HG03520 (cell line): Measurements from ENCODE around the gene CYP2C9.
"Not testable (repeated sequence)": the region's sequence is repeated elsewhere in the genome, so short reads cannot be mapped to it uniquely, and the experiment has no call there.

Experiments
- ATAC-seq: cut with Tn5 transposase; IDR thresholded peaks from one replicate; pipeline ENCODE4 v1.9.1; 2021; ENCODE audit warnings: mild to moderate bottlenecking, moderate library complexity; ENCODE audit not compliant: unreplicated experiment

CYP2C9 gene

GRCh38 chr10:94938383-94938782 lies at the start of gene CYP2C9:
Gene CYP2C9, plus strand, starts transcription at chr10:94938658. Its CDS starts 25 bp downstream, at chr10:94938683.
- ATAC-seq, result no peak

DNA sequence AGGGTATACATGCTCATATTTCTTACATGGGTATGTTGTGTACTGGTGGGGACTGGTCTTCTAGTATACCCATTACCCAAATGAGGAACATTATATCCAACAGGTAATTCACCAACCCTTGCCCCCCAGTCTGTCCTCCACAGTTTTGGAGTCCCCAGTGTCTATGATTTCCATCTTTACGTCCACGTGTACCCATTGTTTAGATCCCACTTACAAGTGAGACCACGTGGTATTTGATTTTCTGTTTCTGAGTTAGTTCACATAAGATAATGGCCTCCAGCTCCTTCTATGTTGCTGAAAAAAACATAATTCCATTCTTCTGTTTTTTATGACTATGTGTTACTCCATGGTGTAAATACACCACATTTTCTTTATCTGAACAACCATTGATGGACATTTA lies 49.3 kb upstream of the CYP2C9 start:
- no peak for ATAC-seq

DNA sequence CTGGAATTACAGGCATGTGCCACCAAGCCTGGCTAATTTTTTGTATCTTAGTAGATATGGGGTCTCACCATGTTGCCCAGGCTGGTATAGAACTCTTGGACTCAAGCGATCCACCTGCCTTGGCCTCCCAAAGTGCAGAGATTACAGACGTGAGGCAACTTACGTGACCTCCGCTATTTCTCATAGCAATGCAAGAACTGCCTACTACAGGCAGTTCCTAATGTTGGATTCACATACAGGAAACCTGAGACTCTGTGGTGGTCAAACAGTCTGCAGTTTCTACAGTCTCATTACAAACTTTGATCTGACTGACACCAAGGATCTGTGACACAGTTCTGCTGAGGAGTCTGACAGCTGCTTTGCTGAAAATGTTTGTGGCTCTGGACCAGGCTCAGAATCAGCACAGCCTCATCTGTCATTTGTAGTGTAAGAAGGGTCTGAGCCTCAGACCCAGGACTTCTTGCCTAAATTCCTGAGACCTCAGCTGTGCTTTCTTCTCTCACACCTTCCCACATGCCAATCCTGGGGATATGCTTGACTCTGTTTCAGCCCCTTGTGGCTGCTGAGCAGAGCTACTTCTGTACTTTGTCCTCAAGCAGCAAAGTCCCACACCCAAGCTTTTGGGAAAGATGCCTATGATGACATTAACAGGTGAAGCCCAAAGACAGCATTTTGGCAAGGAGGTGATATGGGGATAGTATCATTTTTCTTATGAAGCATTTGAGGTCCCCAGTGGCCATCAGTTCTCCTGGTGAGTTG lies 48.0 kb upstream of the CYP2C9 start:
- no peak for ATAC-seq

- not testable (repeated sequence) for ATAC-seq
These were observed 40.0 kb upstream of the CYP2C9 start for GRCh38 chr10:94898414-94898813.

DNA sequence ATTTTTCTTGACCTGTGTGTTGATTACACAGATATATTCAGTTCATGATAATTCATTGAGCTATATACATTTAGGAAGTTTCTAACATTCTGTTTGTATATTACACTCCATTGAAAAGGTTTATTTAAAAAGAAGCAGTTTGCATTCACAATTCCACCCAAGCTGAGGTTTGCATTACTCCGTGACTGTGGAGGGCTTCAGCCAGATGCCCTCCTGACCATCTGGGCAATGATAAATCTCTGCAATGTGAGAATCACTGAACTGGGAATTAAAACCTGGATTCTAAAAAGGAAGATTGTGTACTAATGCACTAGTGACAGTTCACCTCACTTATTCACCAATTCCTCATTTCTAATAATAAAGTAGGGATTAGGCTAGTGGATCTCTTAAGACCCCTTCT lies 36.4 kb upstream of the CYP2C9 start:
- ATAC-seq, result no peak

DNA sequence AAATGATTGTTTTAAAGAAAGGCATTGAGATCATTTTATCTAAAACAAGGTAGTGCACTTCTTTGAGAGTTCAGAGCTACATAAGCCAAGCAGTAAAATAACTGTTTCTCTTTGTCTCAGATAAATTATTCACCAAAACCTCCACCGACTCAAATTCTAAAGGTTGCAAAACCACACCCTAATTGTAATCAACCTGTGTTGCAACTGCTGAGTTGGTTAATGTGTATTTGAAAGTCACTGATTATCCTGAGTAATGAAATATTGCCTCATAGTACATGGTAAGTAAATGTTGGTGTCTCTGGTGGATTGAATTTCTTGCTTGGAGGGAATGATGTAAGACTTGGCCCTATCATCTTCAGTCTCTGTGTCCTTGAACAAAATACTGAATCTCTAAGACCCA lies 35.9 kb upstream of the CYP2C9 start:
- ATAC-seq, result no peak

DNA sequence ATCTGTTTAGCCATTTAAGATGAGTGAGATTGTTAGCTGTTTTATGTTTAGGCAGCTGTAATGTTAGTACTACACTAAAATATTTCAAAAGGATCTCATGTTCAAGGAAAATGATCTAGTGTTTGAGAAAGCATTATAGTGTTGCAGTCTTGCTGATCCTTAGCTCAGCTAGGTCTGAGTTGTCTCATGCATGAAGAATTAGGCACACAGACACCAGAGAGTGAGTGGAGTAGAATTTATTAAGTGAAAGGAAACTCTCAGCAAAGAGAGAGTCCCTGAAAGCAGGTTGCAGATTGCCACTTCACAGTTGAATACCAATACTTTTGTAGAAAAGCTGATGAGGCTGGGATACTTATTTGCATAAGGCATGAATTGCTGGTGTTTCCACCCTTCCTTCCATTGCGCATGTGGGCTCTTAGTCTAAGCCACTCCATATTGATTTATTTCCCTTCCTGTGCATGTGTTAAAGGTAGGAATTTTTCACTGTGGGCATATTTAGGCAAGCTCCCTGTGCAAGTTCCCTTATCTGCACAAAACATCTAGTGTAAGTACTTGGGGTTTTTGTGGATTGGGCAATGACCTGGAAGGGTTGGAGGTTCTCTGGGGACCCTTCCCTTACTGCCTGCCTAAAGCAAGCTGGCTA lies 33.8 kb upstream of the CYP2C9 start:
- ATAC-seq, result not testable (repeated sequence)

DNA sequence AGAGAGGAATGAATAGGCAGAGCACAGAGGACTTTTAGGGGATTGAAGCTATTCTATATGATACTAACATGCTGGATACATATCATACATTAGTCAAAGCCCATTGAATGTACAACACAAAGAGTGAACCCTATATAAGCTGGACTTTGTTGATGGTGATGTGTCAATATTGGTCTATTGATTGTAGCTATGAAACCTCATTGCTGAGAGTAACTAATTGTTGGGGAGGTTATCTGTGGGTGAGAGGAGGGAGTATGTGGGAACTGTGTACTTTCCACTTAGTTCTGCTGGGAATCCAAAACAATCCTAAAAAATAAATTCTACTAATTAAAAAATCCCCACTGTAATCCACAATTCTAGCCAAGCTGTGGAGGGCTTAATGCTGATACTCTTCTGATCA lies 22.0 kb upstream of the CYP2C9 start:
- no peak for ATAC-seq

DNA sequence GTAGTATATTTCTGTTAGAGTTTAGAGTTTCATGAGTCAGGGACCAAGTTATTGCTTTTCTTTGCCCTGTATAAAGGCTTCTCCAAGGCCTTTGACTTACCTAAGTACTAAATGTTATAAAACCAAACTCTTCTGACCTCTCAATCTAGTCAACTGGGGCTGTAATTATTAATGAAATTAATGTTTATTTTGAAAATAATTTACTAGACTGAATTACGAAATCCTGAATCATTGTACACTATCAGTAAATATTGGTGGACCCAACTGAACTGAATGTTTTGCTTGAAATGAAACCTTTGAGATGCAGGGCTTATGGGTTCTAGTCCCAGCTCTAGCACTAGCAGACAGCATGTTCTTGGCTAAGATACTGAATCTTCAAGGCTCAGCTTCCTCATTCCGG lies 1.7 kb upstream of the CYP2C9 start:
- no peak for ATAC-seq

- not testable (repeated sequence) for ATAC-seq
These were observed 5.1 kb downstream of the CYP2C9 start for GRCh38 chr10:94943432-94944103.

DNA sequence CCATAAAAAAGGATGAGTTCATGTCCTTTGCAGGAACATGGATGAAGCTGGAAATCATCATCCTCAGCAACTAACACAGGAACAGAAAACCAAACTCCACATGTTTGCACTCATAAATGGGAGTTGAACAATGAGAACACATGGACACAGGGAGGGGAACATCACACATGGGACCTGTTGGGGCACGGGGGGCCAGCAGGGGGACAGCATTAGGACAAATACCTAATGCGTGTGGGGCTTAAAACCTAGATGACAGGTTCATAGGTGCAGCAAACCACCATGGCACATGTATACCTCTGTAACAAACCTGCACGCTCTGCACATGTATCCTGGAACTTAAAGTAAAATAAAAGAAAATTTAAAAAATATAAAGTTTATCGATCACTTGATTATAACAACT lies 7.7 kb downstream of the CYP2C9 start:
- ATAC-seq, result not testable (repeated sequence)

- ATAC-seq, result peak; percentile 71
These were observed 25.4 kb downstream of the CYP2C9 start for GRCh38 chr10:94963901-94964300.

GRCh38 chr10:94983555-94983954 lies 45.1 kb downstream of the CYP2C9 start:
- no peak for ATAC-seq

DNA sequence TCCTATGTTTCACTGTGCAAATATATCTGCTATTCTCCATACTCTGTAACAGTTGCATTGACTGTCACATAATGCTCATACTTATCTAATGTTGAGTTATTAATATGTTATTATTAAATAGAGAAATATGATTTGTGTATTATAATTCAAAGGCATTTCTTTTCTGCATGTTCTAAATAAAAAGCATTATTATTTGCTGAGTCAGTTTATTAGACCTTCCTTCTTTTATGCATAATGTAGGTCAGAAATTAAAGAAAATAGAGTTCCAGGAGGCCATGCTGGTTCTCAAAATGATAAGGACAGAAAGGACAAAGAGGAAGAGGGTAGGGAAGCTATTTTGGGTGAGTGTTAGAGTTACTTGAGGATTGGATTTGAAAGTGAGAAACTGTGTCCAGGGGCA lies 50.7 kb downstream of the CYP2C9 start:
- ATAC-seq, result no peak

DNA sequence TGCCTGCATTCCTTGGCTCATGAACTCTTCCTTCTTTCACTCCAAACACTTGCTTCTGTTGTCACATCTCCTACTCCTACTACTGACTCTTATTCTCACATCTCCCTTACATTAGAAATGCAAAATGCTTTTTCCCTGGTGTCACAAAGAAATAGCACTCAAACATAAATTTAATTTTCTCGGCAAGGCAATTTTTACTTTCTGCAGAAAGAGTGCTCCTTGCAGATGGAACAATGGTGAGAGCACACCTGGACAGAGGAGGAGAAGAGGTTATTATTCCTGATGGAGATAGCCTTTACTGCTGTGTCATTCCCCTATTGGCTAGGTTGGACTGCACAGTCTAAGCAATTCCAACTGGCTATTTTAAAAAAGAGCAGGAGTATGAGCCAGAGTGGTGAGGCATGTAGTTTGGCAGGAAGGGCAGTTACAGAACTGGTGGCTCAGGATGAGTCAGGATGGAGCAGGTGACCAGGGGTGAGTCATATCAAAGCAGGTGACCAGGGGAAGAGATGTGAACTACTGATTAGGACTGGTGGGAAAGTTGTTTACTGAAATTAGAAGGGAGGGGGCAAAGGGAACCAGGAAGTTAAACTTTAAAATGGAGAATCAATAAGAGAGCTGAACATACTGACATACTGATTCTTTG lies 52.9 kb downstream of the CYP2C9 start:
- ATAC-seq, result no peak

DNA sequence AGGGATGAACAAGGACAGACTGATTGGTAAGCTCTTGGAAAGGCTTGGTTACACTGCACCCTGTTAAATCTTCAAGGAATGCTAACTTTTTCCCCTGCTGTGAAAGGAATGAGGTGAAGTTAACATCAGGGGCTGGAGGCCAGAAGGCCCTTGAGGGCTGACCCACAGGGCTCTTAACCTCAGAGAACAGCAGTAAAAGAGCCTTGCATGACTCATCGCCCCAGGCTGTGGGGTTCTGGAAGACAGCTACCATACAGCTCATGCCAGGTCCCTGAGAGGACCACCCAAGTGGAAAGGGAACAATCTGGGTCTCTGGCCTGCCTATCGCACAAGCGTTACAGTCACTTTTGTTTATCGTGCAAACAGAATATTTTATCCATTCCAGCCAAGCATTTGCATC lies 54.4 kb downstream of the CYP2C9 start:
- no peak for ATAC-seq

DNA sequence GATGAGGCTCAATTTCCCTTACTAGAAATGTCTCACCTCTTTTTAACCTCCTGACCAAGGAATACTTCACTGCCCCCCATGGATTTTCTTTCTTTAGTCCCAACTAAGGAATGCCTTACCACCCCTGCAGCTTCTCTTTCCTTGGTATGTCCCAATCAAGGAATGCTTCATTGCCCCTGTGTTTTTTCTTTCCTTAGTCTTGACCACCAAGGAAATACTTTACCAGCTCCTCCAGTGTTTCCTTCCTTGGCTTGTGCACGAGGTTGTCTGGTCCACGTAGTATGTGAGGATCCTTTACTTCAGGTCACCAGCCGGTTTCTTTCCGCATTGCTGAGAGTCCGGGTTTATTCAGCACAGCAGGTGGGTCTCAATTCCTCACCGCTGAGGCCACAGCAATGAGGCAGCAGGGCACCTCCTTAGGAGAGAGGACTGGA lies 59.3 kb downstream of the CYP2C9 start:
- no peak for ATAC-seq

DNA sequence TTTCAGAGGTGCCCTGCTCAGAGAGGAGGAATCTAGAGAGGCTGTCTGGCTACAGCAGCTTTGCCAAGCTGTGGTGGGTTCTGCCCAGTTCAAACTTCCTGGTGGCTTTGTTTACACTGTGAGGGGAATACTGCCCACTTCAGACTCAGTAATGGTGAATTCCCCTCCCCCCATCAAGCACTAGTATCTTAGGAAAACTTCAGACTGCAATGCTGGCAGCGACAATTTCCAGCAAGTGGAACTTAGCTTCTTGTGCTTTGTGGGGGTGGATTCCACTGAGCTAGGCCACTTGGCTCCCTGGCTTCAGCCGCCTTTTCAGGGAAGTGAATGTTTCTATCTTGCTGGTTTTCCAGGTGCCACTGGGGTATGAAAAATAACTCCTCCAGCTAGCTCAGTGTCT lies 88.0 kb downstream of the CYP2C9 start:
- ATAC-seq, result no peak

DNA sequence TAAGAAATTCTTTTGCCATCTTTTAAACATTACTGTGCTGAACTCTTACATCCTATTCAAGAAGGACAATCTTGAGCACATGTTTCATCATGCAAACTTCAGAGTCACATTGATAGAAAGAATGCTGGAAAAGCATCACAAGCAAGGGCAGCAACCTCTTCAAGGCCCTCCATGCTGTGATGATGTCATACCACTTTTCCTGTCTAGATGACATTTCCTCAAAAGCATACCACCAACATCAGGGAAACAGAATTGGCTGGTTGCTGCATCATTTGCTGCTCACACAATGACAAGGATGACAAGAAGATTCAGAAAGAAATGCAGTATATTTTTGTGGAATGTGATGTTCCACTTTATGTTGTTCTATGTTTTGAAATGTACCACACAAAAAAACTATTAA lies 93.2 kb downstream of the CYP2C9 start:
- no peak for ATAC-seq

GRCh38 chr10:95034401-95034800 lies 95.9 kb downstream of the CYP2C9 start:
- no peak for ATAC-seq
